Large intestine (tissue), 3 donors: ENCODE results near the gene FAM170A. TPM values are rescaled to one million over a fixed set of nuclear protein-coding genes. Genes with fewer than 3 reads are reported as not detected.
A peak's percentile ranks its signal among the peaks of the same experiment; 100 is the strongest.

Source experiments
- DNase-seq, 2 donors: peaks; one replicate each; pipeline versions ENCODE4 v3.0.0 to v3.0.0-alpha.2; 2013
- H3K27ac ChIP-seq: one replicate; pipeline ENCODE4 v1.5.1; 2013; ENCODE audit warnings: low read length
- H3K27me3 ChIP-seq: 2 replicates; pipeline ENCODE4 v1.6.1; 2013; ENCODE audit warnings: low read length; ENCODE audit not compliant: control insufficient read depth, insufficient read depth
- H3K36me3 ChIP-seq: 2 replicates; pipeline ENCODE4 v1.6.1; 2013; ENCODE audit warnings: low read length; ENCODE audit not compliant: control insufficient read depth, insufficient read depth
- H3K4me1 ChIP-seq: one replicate; pipeline ENCODE4 v1.6.1; 2013; ENCODE audit warnings: low read length; ENCODE audit not compliant: control insufficient read depth, insufficient read depth
- H3K4me3 ChIP-seq: one replicate; pipeline ENCODE4 v1.5.1; 2013; ENCODE audit warnings: low read length
- H3K9me3 ChIP-seq: one replicate; pipeline ENCODE4 v1.6.1; 2013; ENCODE audit warnings: mild to moderate bottlenecking, low read depth, low read length, moderate library complexity; ENCODE audit not compliant: control insufficient read depth
- WGBS: methylation state at CpG from one replicate; pipeline ENCODE4 v1.1.5; 2013; ENCODE audit warnings: low lambda C conversion rate; ENCODE audit not compliant: insufficient coverage; 5-methylcytosine and 5-hydroxymethylcytosine counted together
- polyA plus RNA-seq: library from polyadenylated mRNA; unstranded; fragments of 120-200 nt; gene quantifications from one replicate; pipeline ENCODE4 v1.2.1, GENCODE V29; 2013

FAM170A gene
- polyA plus RNA-seq, 1 donor, result not detected

DNA sequence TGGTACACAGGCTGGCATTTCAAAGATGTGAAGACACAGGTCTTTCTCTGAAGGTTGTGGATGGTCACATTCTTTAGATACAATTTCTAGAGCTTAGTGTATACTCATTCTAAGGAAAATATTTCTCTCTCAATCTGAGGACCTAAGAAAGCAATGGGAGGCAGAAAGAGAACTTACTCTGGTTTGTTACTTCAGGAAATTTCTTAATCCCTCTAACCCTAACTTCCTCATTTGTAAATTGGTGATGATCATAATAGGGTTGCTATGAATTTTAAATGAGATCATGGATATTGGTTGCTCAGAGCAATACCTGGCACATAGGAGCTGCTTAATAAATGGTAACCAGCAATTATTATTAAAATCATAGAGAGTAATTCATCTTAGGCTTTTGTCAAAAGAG is 22.1 kb downstream of the FAM170A start:
- no peaks in the 10 kb centered on the region for H3K4me1 ChIP-seq
- H3K9me3 ChIP-seq, result no peaks in the 10 kb centered on the region
- no peak for DNase-seq

DNA sequence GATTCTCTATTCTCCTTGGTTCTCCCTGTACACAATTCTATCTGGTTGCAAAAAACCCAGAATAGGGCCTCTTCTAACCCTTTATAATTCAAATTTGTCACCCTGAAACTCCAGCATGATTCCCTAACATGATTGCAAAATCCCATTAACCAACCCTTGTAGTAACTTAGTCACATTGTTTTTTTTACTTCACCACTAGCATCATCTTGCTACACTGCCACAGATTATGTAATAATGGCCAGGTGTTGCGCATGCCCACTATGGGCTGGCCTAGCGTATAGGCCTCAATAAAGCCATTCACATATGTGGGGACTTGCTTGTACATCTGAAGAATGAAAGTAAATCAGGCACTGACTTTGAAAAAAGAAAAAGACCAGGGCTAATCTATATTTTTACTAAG is 25.7 kb downstream of the FAM170A start:
- no CpG with 5 or more reads among the region's 2 CpGs for WGBS
- H3K27me3 ChIP-seq, result no peaks in the 10 kb centered on the region

More for the DNA sequence above, 22.1 kb downstream of the FAM170A start:
- Histone ChIP-seq H3K27me3 (no peaks in the 10 kb centered on the region), H3K36me3 (no peaks in the 10 kb centered on the region), H3K4me3 (no peak overlapping the region), H3K27ac (no peak overlapping the region)

DNA sequence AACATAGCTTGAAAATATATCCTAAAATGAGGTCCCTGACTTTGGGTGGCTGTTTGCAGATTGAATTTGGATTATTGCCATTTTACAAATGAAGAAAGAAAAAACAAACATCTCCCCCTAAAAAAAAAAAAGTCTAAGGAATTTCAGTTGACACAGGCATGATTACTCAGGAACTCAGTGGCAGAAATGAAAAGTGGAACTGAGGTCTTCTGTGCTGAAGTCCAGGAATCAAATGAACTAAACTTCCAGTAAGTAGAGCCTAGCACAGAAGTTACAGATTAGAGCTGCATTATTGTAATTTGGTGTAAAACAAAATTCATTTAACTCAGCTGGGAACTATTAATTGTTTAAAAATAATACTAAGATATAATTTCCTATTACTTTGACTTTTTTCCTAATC is 26.7 kb downstream of the FAM170A start:
- no peaks in the 10 kb centered on the region for H3K9me3 ChIP-seq
- no peaks in the 10 kb centered on the region for H3K36me3 ChIP-seq
- H3K27ac ChIP-seq, result no peak overlapping the region
- H3K27me3 ChIP-seq, result no peaks in the 10 kb centered on the region
- no peak for DNase-seq
- no peaks in the 10 kb centered on the region for H3K4me1 ChIP-seq
- no peak overlapping the region for H3K4me3 ChIP-seq

More for the DNA sequence above, 25.7 kb downstream of the FAM170A start:
- Histone ChIP-seq H3K9me3 (no peaks in the 10 kb centered on the region), H3K36me3 (no peaks in the 10 kb centered on the region), H3K27ac (no peak overlapping the region), H3K4me1 (no peaks in the 10 kb centered on the region), H3K4me3 (no peak overlapping the region)
- peak; percentile 7 to 12 for DNase-seq

DNA sequence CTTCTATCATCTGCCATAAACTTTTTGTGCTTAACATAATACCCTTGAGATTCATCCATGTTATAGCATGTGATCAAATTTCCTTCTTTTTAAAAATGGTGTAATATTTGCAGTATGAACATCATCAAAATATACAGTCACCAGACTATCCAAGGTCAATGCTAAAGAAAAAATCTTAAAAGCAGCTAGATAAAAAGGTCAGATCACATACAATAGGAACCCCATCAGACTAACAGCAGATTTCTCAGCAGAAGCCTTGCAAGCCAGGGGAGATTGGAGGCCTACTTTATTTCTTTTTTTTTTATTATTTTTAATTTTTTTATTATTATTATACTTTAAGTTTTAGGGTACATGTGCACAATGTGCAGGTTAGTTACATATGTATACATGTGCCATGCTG is 37.2 kb downstream of the FAM170A start:
- Histone ChIP-seq H3K36me3 (no peaks in the 10 kb centered on the region), H3K9me3 (no peaks in the 10 kb centered on the region), H3K4me1 (no peaks in the 10 kb centered on the region), H3K27ac (no peak overlapping the region), H3K27me3 (no peaks in the 10 kb centered on the region), H3K4me3 (no peak overlapping the region)
- DNase-seq, result no peak

DNA sequence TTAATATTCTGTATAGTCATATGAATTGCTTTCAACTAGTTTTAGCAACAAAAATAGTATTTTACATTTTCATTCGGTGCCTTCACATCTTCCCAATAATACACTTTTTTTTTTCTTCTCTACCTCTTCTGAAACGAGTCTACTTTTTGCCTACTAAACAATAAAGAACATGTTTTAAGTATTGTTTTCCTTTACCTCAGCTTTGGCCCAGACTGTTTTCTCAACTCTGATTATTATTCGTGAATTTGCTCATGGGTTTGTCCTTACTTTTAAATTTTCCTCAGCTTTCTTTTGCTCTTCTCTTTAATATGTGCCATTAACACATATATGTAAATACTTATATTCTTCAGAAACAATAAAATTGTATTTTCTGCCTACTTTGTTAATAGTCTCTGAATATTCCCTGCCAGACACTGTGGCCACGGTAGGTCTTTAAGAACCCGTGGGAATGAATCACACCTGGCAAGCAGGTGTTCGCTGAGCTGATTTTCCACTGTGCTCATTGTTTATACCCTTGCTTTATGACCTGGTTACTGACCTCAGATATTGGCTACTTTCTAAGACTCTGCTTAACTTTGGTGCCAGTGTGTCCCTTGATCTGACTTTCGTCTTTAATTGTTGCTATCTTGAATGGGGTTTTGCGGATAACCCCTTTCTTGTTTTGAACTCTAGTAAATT is 49.1 kb downstream of the FAM170A start:
- no peak for DNase-seq
- WGBS, result 79% methylated on average over 4 of the region's 8 CpGs
- H3K27ac ChIP-seq, result no peak overlapping the region
- H3K4me1 ChIP-seq, result no peaks in the 10 kb centered on the region
- peaks cover 3% of the 10 kb centered on the region for H3K9me3 ChIP-seq
- H3K36me3 ChIP-seq, result no peaks in the 10 kb centered on the region
- H3K4me3 ChIP-seq, result no peak overlapping the region
- no peaks in the 10 kb centered on the region for H3K27me3 ChIP-seq

DNA sequence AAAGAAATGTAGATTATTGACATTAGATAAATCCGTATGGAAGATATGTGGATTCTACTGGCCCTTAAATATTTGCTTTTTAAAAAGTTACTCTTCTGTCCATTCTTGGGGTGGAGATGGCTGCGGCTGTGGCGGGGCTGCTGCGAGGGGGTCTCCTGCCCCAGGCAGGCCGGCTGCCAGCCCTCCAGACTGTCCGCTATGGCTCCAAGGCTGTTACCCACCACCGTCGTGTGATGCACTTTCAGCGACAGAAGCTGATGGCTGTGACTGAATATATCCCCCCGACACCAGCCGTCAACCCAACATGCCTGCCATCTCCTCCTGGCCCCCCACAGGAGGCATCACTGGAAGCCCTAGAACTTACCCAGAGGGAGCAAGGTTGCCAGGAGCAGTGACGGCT is 50.7 kb downstream of the FAM170A start:
- DNase-seq, result no peak

DNA sequence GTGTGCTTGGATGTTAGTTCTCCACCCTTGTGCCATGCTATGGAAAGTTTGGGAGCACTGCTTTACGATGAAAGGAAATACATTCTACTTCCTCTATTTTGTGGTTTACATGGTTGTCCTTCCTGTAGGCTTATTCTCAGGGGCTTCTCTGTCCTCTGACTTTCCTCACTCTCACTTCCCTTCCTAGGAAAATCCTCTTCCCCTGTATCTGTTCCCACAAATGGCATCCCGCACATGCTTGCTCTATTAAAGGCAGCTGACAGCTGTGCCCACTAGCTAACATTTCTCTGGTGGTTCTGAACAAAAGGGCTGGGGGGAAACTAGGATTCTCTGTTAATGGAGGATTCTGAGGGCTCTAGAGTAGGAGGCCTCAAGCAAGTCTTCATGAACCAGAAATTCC is 52.4 kb downstream of the FAM170A start:
- Histone ChIP-seq H3K27me3 (no peaks in the 10 kb centered on the region), H3K4me3 (no peak overlapping the region), H3K27ac (no peak overlapping the region), H3K9me3 (peaks cover 3% of the 10 kb centered on the region), H3K36me3 (no peaks in the 10 kb centered on the region), H3K4me1 (no peaks in the 10 kb centered on the region)
- WGBS, result no CpG with 5 or more reads among the region's 2 CpGs
- DNase-seq, result no peak

More for the DNA sequence above, 50.7 kb downstream of the FAM170A start:
- H3K4me3 ChIP-seq, result no peak overlapping the region
- H3K36me3 ChIP-seq, result no peaks in the 10 kb centered on the region
- no peaks in the 10 kb centered on the region for H3K4me1 ChIP-seq
- no CpG with 5 or more reads among the region's 12 CpGs for WGBS
- peaks cover 3% of the 10 kb centered on the region for H3K9me3 ChIP-seq
- H3K27ac ChIP-seq, result no peak overlapping the region
- H3K27me3 ChIP-seq, result no peaks in the 10 kb centered on the region

DNA sequence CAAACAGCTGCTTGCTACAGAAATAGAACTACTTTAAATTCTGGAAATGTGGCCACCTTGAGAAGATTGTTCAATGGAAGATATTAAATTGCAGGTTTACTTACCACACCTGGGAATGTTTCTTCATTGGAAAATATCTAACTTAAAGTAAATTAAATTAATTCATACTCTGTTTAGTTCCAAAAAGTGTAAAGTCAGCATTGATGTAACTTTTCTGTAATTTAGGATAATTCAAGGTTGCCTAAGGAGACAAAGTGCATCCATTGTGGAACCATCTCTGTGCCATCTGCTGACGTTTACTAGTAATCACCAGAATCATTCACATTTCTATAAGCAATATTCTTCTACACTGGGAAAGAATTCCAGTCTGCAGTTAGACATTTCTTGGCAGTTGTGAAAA is 53.0 kb downstream of the FAM170A start:
- Histone ChIP-seq H3K36me3 (no peaks in the 10 kb centered on the region), H3K27ac (no peak overlapping the region), H3K4me3 (no peak overlapping the region), H3K4me1 (no peaks in the 10 kb centered on the region), H3K9me3 (peaks cover 3% of the 10 kb centered on the region), H3K27me3 (no peaks in the 10 kb centered on the region)
- WGBS, result no CpG with 5 or more reads among the region's 1 CpG
- DNase-seq, result no peak

Other genes starting within 250 kb of the FAM170A start
- gene HSD17B4, start 177.1 kb upstream of the FAM170A start, polyA plus RNA-seq, result 135 TPM